ENCODE data around the gene PPP1R14D.

Gene PPP1R14D

DNA sequence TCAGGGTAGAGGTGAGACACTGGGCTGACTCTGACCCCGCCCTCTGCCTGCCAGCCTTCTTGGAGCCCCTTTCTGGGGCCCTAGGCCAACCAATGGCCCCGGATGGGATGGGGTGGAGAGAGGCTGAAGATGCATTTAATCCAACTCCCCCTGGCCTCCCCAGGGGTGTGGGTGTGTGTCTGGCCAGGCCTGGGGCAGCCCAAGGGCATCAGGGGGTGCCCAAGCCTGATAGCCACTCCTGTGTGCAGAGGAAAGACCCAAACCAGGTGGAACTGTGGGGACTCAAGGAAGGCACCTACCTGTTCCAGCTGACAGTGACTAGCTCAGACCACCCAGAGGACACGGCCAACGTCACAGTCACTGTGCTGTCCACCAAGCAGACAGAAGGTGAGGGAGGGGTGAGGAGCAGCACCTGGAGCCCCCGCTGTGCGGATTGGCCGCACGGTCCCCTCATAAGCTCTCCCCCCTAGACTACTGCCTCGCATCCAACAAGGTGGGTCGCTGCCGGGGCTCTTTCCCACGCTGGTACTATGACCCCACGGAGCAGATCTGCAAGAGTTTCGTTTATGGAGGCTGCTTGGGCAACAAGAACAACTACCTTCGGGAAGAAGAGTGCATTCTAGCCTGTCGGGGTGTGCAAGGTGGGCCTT lies 24.9 kb upstream of the PPP1R14D start:
- DNase-seq (ENCODE audit: low read depth in 3 of 3, low spot score in 1 of 3): no peak

DNA sequence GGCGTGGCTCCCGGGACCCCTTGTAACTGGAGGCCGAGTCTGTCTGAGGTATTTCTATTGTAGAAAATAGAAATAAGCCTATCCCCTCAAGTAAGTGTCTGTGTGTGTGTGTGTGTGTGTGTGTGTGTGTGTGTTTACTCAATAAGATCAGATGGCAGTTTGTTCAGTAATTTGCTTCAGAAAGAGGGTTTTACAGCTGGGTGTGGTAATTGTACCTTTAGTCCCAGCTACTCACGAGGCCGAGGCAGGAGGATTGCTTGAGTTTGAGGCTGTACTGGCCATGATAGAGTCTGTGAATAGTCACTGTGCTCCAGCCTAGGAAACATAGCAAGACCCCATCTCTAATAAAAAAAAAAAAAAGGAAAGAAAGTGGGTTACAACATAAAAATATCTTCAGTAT lies 24.0 kb upstream of the PPP1R14D start:
- no peak for DNase-seq (ENCODE audit: low read depth in 3 of 3, low spot score in 1 of 3)

DNA sequence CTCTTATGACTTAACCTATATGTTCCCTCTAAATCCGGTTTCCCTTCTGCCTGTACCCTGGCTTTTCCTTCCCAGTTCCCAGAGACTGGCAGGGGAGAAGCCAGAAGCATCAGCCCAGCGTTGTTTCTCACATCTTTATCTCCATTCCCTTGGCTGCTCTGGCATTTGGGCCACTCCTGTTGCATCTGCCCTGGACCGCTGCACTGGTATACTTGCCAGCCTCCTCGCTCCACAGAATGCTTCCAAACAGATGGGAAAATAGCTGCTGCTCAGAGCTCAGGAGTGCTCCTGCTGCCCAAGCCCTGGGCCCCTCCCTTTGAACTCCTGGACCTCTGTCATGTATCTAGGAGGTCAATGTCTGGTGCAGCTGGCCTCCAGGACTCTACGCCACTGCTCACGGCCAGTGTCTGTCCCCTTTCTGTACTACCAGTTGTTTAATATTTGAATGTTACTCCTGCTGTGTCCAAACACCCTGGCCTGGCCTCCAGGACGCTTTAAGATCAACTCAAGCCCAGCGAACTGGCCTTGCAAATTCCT lies 22.1 kb upstream of the PPP1R14D start:
- DNase-seq (ENCODE audit: low read depth in 3 of 3, low spot score in 1 of 3): no peak

DNA sequence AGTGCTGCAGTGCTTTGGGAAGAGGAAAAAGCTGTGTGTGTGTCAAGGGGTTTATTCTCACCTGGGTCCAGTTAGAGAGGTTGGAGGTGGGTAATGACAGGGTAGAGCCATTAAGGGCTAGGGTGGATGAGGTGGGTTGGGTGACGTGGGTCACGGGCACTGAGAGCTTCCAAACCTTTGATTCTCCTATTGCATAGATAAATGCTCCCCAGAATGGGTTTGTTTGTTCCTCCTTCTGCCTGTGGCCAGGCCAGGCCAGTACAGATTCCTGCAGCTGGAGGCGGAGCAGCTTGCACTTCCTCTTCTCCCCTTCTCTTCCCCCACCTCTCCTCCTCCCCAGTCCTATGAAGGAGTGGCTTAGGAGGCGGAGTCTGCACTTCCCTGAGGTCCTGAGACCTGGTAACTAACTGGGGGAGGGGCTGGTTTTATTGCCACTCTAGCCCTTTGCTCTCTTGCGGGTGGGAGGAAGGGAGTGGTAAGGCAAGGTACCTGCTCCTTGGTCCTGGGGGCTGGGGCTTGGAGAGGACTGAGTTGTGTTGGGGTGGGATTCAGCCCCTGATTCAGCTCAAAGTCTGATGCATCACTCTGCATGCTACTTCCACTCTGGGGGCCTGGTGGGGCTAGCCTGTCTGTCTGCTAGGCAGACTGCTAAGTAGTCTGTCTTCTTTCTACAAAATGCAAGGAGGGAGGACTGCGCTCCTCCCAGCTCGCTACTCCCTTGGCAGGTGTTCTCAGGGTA lies 18.9 kb upstream of the PPP1R14D start:
- DNase-seq (ENCODE audit: low read depth in 3 of 3, low spot score in 1 of 3): no peak

DNA sequence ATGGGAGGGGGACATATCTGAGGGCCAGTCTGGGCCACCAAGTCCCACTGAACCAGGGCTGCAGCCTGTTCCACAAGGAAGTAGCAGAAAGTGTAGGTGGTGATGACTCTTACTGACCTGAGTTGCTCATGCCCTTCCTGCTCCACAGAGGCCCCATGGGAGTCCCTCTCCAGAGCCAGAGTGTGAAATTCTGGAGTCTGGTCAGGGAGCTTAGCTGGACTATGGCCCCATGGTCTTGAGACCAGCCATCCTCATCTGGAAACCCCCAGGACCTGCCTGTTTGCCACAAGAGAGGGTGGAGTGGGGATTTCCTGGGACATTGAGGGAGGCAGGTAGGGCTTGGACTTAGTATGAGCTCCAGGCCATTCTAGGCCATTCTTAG lies 18.3 kb upstream of the PPP1R14D start:
- no peak for DNase-seq (ENCODE audit: low read depth in 3 of 3, low spot score in 1 of 3)

DNA sequence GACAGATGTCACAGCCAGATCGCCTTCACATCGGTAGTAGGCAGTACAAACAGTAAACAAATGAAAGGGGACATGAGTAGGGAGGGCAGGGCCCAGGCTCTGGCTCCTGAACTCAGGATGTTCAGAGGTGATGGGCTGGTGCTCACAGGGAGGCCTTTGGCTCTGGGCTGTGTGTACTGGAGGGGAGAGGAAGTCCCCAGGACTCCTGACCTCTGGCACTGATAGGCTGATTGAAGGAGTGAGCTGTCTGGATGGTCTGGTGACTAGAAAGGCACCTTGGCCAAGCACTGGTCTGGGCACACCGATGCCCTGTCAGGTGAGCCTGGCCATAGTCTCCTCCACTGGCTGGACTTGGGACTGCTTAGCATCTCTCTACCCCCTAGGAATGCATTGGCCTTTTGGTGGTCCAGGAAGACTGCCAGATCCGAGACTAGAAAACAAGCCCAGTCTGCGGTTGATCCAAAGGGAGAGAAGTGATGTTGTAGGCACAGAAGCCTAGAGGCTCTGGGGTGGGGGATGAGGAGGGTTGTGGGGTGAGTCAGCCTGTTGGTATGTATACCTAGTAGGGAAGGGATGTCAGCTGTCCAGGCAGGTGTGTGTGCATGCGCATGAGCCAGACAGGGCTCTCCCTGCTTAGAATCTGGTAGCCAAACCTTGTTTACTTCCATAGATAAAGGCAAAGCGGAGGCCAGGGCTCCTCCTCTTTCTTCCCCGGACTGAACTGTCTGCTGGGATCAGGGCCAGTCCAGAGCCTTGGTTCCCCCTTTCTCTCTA lies 17.2 kb upstream of the PPP1R14D start:
- DNase-seq (ENCODE audit: low read depth in 3 of 3, low spot score in 1 of 3): no peak

DNA sequence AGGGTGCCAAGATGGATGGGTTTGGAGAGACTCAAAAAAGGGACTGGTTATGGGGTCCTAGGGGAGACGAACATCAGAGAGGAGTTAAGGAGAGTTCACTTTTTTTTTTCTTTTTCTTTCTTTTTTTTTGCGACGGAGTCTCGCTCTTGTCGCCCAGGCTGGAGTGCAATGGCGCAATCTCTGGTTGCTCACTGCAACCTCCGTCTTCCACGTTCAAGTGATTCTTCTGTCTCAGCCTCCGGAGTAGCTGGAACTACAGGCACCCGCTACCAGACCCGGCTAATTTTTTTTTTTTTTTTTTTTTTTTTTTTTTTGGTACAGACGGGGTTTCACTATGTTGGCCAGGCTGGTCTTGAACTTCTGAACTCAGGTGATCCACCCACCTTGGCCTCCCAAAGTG lies 16.5 kb upstream of the PPP1R14D start:
- DNase-seq (ENCODE audit: low read depth in 3 of 3, low spot score in 1 of 3): no peak

DNA sequence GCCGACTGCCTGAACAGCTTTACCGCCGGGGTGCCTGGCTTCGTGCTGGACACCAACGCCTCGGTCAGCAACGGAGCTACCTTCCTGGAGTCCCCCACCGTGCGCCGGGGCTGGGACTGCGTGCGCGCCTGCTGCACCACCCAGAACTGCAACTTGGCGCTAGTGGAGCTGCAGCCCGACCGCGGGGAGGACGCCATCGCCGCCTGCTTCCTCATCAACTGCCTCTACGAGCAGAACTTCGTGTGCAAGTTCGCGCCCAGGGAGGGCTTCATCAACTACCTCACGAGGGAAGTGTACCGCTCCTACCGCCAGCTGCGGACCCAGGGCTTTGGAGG lies 16.2 kb upstream of the PPP1R14D start:
- DNase-seq (ENCODE audit: low read depth in 3 of 3, low spot score in 1 of 3): peak in 1 of 3 donors; percentile 20

DNA sequence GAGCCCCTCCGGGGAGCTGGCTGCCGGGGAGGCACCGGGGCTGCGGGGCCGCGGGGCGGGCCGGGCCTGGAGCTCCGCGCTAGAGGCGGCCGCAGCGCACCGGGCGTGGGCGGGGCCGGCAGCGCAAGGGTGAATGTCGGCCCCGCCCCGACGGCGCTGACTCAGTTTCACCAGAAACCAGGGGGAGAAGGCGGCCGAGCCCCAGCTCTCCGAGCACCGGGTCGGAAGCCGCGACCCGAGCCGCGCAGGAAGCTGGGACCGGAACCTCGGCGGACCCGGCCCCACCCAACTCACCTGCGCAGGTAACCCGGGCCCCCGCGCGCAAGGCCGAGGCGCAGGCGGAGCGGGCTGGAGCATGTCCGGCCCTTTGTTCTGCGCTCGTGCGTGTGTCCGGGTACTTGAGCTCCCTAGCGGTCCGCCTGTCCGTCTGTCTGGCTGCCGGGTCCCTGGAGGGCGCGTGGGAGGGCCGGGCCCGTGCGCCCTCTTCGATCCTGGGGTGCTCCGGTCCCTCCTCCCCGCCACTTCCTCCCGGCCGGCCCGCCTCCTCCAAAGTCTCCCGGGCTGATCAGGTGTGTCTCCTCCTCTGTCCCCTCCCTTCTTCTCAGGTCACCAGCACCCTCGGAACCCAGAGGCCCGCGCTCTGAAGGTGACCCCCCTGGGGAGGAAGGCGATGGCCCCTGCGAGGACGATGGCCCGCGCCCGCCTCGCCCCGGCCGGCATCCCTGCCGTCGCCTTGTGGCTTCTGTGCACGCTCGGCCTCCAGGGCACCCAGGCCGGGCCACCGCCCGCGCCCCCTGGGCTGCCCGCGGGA lies 15.6 kb upstream of the PPP1R14D start, which contains the start of gene SPINT1:
SPINT1 (plus strand) TSS at position 164 of the 811 bp plus-strand sequence; CDS start at position 671, 507 bp downstream.
- peak in 2 of 3 donors; percentile 31 to 65 for DNase-seq (ENCODE audit: low read depth in 3 of 3, low spot score in 1 of 3)

DNA sequence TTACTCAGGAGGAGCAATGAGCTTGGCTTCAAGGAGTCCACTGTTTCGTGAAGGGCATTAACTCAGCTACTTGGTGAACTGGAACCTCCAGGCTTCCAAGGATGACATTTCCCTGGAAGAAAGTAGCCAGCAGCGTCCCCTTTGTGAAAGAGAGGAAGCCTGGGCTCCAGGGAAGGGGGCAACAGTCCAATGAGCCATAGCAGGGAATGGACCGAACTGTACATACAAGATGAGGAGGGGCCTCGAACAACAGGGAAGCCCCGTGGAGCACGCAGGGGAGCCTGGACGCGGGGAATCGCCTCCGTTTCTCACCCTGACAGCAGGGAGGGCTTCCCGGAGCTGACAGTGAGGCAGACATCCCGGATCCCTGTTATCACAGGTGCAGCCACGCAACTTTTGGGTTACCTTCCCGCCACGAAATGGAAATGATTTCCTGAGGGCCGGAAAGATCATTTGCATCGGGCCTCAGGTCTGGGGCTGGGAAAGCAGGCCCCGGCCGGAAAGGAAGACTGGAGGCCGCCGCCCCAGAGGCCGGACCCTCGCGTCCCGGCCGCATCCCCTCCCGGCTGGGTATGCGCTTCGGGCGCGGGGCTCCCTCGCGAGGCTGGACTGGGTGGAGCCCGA lies 14.9 kb upstream of the PPP1R14D start:
- no peak for DNase-seq (ENCODE audit: low read depth in 3 of 3, low spot score in 1 of 3)

DNA sequence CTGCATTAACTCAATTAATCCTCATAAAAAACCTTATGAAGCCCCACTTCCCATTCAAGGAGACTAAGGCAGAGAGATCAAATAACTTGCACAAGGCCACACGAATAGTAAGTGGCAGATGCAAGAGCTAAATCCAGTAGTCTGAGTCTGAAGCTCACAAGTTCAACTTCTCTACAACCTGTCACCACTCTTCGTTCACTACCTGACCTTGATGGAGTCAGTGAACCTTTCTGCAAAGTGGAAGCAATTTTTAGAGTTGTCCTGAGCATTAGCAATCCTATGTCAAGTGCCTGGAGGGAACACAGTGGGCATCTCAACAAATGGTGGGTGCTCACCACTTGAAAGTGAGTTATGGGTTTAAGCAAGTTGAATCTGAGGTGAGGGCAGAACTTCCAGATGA lies 13.2 kb upstream of the PPP1R14D start:
- DNase-seq (ENCODE audit: low read depth in 3 of 3, low spot score in 1 of 3): no peak

DNA sequence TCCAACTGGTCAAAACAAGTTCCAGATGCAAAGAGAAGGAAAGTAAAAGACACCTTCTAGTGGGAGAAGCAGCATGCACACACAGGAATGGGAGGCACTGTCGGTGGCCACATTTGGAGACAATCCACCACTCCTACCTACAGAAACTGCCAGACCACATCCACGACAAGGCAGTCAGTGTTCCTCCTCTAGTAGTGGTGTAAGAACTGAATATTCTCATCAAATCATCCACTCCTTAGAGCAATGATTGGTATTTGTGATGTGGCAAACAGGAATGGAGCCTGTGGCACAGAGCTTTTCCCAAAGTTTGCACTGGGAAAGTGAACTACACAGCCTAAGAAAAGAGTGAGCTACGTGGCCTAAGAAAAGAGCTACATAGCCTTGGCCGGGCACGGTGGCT lies 10.2 kb upstream of the PPP1R14D start:
- no peak for DNase-seq (ENCODE audit: low read depth in 3 of 3, low spot score in 1 of 3)

DNA sequence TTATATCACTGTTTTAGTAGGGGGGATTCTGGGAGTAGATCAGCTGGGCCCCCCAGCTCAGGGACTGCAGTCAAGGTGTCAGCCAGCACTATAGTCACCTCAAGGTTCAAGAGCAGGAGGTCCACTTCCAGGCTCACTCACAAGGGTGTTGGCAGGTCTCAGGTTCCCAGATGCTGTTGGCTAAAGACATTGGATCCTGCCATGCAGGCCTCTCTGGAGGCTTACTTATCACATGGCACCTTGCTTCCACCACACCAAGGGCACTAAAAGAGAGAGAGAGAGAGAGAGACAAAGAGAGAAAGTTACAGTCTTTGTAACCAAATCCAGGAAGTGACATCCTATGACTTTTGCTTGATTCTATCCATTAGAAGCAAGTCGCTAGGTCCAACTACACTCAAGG lies 7.5 kb upstream of the PPP1R14D start:
- DNase-seq (ENCODE audit: low read depth in 3 of 3, low spot score in 1 of 3): no peak

DNA sequence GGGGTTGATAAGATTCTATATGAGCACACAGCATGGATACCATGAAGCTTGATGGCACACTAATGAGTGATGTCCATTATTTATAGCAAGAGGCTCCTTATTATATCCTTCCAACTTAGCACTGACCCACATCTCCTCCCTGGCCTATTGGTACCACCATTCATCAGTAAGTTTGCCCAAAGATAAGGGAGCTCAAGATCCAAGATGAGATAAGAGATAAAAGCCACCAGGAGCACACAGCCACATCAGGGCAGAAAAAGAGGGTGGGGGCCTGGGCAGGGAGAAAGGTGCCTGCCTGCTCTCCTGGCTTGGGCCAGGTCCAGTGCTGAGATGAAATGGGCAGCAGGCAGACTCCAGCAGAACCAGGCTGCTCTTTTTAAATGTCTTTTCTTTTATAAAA lies 4.4 kb upstream of the PPP1R14D start:
- no peak for DNase-seq (ENCODE audit: low read depth in 3 of 3, low spot score in 1 of 3)

DNA sequence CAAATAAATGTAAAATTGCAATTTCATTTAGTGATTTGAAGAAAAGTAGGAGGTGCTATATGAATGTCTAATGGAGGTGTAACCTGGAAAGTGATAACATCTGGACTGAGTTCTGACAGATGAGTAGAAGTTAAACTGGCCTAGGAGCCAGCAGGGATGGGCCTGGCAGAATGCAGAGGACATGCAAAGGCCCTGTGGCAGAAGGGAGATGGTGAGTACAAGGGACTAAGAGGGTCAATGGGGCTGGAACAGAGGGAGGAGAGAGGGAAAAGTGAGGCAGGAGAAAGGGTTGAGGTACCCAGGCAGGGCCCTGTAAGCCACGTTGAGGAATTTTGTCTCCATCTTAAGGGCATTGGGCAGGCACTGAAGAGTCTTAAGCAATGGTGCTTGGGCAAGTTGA lies 3.4 kb upstream of the PPP1R14D start:
- DNase-seq (ENCODE audit: low read depth in 3 of 3, low spot score in 1 of 3): no peak

DNA sequence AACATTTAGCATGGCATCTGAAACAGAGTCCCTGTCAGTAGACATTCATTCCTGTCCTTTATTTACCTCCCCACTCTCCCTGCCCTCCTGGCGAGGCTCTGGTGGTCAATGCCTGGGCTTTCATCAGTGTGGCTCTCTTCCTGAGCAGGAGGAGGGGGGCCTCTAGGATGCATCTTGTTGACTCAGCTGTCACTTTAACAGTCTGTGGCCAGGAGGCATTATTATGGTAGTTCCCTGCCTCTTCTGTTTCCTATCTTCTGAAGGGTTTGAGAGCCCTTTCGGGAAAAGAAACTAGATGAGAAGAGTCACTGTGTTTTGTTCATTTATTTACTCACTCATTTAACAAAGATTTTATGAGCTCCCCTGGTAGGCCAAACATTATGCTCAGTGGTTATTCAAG lies 2.4 kb upstream of the PPP1R14D start:
- DNase-seq (ENCODE audit: low read depth in 3 of 3, low spot score in 1 of 3): no peak

DNA sequence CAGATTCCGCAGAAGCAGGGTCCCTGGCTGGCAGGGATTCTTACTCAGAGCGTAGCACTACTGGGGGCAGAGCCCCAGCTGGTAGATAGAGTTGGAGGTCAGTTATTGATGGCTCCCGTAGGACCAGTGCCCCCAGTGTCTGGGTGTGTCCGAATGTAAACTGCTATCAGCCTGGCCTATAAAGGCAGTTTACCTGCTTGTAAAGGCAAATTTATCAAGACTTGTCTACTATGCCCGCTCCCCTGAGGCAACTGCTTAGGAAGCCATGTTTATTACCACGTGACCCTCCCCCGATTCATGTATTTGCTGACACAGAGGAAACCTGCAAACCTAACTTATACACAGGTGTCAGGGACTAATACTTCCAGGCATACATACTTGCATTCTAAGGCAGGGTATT lies 607 bp upstream of the PPP1R14D start:
- DNase-seq (ENCODE audit: low read depth in 3 of 3, low spot score in 1 of 3): no peak

DNA sequence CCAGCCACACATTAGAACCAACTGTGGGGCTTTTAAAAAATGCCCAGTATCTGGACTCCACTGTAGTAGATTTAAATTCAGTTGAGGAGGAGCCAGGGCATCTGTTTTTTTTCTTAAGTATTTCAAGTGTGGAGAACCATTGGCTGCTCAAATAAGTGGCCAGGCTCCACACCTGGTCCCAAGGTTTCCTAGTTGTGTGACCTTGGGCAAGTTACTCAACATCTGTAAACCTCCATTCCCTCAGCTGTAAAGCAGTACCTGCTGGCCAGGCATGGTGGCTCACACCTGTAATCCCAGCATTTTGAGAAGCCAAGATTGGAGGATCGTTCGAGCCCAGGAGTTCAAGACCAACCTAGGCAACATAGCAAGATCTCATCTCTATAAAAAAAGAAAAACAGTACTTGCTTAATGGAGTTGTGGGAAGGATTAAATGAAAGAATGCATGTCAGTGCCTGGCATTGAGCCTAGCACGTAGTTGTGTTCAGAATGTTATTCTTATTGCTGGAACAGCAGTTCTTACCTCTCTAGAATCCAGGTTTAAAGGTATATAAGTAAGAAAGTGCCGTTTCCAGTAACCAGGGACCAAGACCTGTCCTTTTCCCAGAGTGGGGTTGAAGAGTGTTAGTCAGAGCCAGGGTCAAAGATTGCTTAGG lies 2.0 kb downstream of the PPP1R14D start:
- DNase-seq (ENCODE audit: low read depth in 3 of 3, low spot score in 1 of 3): no peak

DNA sequence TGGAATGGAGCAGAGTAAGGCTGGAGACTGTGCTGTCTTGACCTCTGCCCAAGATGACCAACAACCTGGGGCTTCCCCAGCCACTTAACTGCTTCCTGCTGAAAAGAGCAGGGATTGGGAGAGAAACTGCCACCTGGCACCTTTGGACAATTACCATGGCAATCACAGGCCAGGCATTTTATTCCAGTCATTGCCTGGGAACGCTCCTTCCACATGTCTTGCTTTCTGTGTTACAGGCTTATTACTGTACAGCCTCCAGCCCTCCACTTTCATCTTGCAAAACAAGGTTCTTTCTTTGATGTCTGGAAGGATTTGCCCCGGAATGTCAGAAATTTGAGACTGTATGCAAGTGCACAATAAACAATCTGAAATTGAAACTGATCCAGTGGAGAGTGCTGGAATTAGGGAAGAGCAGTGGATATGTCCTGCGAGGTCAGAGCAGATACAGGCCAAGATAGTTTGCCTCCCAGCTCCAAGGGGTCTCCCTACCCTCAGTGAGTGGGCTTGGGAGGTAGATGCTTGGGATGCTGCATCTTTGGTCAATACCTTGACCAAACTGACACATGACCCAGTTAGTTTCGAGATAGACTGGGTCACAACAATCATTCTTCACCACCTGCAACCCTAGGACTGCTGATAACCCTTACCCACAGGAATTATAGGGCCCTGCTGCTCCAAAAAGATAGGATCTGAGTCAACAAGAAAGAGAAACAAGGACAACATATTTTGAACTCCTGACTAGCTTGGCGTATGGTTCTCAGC lies 2.7 kb downstream of the PPP1R14D start:
- no peak for DNase-seq (ENCODE audit: low read depth in 3 of 3, low spot score in 1 of 3)

Data from stimulated activated CD4-positive, alpha-beta T cell treated with anti-CD3 and anti-CD28 coated beads, TNF-alpha, amount 100 ng/mL, for 1 hour (primary cell).